DMS53 treated with DMSO at 0.1 percent for 48 hours (cell line): Measurements from ENCODE around the gene RABIF.
"Not testable (repeated sequence)": the region's sequence is repeated elsewhere in the genome, so short reads cannot be mapped to it uniquely, and the experiment has no call there.

Source experiments
- DNase-seq: peaks from one replicate; lab custom pipeline; 2025; ENCODE audit not compliant: unreplicated experiment; lab: John Stamatoyannopoulos, UW

Gene RABIF

DNA sequence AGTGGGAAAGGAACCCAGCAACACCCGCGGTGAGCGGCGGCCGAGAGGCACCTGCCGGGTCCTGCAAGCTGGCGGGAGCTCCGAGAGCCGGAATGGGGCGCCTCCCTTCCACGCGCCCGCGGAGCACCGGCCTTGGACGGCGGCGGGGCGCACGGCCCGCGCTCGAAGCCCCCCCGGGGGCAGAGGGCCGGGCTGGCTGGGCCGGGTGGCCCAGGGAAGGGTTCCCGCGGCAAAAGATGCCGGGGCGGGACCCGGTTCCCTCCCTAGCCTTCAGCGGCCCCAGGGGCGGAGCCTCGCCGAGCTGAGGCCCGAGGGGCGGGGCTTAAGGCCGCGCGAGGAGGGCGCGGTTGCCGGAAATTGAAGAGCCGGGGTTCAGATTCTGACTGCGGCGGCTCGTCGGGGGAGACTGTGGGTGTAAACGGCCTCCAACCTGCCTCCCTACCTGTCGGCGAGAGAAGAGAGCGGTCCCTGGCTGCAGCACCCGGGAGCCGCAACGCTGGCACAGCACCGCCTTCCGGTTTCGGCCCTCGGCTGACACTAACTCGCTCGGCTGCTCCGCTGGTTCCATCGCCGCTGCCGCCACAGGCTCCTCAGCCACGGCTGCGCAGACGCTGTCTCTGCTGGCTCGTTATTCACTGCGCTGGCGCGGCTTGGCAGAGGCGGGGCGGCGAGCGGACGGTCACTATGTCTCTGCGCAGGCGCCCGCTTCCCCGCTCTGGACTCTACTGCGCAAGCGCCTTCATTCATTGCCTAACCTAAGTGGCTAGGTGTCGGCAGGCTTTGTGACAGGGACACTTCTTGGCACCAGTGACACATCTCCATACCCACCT is at the start of gene RABIF:
Gene RABIF, minus strand, starts transcription at position 619 of the 830 bp plus-strand sequence. Its CDS starts 51 bp downstream, at position 568.
- peak; percentile 99 for DNase-seq

DNA sequence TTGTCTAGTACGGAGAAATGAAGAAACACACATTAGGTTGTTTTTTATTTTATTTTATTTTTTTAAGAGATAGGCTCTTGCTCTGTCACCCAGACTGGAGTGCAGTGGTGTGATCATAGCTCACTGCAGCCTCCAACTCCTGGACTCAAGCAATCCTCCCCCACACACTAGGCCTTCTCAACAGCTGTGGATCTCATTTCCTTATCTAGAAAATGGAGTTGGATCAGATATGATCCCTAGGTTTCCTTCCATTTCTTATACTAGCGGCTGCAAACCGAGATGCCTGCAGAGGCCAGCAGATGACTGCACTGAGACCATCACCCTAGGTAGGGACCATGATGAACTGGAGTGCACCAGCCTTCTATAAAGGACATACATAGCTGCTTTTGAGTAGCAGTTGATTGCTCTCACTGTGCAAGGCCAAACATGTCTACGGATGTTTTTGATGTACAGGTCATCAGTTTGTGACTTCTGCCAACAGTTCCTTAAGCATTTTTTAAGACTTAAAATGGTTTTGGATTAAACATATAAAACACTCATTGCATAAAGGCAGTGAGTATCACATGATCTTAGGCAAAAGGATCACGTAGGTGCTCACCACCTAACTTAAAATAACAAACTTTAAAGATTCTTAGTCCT is 49.5 kb upstream of the RABIF start:
- DNase-seq = no peak

DNA sequence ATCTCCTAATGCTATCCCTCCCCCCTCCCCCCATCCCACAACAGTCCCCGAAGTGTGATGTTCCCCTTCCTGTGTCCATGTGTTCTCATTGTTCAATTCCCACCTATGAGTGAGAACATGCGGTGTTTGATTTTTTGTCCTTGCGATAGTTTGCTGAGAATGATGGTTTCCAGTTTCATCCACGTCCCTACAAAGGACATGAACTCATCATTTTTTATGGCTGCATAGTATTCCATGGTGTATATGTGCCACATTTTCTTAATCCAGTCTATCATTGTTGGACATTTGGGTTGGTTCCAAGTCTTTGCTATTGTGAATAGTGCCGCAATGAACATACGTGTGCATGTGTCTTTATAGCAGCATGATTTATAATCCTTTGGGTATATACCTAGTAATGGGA is 47.5 kb upstream of the RABIF start:
- DNase-seq = not testable (repeated sequence)

DNA sequence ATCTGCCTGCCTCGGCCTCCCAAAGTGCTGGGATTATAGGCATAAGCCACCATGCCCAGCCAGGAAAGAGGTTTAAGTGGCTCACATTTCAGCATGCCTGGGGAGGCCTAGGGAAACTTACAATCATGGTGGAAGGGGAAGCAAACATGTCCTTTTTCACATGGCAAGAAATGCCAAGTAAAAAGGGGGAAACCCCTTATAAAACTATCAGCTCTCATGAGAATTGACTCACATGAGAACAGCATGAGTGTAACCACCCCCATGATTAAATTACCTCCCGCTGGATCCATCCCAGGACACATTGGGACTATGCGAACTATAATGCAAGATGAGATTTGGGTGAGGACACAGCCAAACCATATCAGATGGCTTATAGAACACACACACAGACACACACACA is 46.9 kb upstream of the RABIF start:
- no peak for DNase-seq

DNA sequence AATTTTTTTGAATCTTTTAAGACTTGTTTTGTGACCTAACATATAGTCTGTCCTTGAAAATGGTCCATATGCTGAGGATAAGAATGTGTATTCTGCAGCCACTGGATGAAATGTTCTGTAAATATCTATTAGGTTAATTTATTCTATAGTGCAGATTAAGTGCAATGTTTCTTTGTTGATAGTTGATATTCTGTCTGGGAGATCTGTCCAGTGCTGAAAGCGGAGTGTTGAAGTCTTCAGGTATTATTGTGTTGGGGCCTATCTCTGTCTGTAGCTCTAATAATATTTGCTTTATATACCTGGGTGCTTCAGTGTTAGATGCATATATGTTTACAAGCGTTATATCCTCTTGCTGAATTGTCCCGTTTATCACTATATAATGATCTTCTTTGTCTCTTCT is 45.8 kb upstream of the RABIF start:
- DNase-seq = no peak

DNA sequence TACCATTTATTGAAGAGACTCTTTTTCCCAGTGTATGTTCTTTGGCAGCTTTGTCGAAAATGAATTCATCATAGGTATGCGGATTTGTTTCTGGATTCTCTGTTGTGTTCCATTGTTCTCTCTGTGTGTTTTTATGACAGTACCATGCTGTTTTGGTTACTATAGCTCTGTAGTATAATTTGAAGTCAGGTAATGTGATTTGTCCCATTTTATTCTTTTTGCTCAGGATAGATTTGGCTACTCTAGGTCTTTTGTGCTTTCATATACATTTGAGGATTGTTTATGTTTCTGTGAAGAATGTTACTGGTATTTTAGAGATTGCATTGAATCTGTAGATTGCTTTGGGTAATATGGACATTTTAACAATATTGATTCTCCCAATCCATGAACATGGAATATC is 43.5 kb upstream of the RABIF start:
- no peak for DNase-seq

DNA sequence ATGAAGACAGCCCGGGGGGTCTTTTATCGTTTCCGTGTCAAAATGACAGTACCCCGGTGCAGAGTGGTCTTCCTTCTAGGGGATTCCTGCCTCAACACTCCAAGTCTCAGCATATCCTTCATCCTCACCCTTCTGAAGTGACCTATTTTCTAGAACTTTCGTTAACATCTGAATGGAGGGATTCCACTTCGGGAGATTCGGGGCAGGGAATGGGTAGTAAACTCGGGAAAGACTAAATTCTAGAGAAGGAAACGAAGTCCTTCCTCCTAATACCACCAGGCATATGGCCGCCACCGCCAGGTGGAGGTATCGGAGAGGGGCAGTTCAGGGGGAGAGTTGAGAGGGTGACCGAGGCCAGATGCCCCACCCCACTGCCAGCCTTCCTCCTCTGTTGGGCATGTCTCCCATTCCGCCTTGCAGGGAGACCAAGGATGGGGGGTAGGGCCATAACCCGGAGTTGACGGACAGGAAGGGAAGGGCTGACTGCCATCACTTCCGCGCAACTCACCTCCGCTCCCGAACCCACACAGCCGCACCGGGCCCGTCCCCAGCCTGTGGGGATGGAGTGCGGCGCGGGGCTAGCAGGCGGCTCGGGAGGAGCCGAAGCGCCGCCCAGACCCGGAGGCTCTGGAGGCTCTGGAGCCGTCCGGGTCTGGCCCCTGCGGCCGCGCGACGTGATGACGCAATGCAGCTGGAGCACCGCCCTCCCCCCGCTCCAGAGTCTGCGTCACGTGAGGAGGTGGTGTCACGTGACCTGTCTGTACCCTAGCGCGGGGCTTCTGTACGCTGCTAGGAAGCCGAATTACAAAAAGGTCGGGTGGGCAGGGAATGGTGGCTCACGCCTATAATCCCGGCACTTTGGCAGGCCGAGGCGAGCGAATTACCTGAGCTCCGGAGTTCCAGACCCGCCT is 37.9 kb upstream of the RABIF start, which contains the start of gene KLHL12:
Gene KLHL12, minus strand, starts transcription at position 654 of the 911 bp plus-strand sequence. CDS start 2,072 bp downstream, outside the sequence.
- peak; percentile 96 for DNase-seq

DNA sequence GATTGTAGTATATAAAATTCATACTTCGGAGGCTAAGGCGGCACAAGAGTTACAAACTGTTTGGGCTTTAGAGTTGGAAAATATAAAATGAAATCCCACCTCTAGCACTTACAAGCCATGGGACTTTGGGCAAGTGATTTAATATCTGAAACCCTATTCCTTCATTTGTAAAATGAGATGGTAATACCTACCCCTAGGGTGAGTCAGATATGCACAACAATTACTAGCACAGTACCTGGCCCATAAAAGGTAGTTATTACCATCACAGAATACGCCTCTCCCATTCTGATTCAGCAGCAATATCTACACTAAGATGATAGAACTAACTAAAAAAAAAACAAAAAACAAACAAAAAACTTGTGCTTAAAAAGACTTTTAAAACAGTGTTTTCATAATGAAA is 34.6 kb upstream of the RABIF start:
- no peak for DNase-seq

DNA sequence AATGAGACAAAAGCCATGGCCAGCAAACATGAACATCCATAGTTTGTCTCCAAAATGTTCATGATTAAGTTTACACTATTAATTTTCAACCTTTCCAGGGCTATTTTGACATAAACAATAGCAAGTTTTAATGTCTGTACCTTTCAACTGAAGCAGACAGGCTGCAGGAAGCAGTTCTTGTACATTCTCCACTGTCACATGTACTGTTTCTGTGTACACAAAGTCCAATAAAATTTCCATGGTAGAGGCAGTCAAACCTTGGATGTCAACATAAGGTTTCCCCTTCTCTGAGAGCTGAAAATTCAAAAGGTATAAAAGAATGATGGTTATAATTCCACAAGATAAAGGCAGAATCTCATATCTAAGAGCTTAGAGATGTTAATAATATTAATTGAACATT is 30.7 kb upstream of the RABIF start:
- no peak for DNase-seq

DNA sequence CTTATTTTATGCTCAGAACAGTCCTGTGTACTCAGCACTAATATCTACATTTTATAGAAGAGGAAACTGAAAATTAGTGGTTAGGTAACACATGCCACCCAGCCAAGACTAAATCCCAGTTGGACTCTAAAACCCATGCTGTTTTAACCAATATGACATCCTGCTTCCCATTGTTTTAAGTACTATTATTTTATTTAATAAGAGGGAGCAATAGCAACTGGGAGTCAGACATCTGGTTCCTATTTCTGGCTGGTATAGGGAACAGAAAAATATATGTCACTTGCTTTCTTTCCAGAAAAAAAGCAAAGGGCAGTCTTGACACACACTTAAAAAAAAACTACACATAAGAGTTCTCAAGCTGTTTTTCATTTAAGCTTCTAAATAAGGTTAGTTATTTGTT is 26.2 kb upstream of the RABIF start:
- no peak for DNase-seq

DNA sequence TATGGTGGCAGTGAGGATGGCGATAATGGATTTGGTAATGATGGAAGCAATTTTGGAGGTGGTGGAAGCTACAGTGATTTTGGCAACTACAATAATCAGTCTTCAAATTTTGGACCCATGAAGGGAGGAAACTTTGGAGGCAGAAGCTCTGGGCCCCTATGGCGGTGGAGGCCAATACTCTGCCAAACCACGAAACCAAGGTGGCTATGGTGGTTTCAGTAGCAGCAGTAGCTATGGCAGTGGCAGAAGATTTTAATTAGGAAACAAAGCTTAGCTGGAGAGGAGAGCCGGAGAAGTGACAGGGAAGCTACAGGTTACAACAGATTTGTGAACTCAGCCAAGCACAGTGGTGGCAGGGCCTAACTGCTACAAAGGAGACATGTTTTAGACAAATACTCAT is 23.5 kb upstream of the RABIF start:
- not testable (repeated sequence) for DNase-seq

DNA sequence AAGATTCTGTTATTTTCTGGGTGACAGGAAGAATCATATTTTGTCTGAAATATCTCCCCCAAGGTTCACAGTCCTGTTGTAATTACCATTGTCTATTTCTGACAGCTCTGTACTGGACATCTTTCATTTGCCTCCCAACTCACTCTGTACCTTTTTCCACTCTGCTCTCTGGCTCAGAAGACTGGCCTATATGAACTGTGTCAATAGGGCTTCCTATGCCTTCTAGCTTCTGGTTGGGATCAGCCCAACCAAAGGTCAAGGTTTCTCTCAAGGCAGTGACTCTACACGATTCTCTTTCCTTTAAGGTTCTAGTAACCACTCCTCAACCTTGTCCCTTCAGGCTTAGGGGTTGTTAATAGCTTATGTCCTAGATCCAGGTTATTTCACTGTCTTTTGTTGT is 20.5 kb upstream of the RABIF start:
- DNase-seq = no peak

DNA sequence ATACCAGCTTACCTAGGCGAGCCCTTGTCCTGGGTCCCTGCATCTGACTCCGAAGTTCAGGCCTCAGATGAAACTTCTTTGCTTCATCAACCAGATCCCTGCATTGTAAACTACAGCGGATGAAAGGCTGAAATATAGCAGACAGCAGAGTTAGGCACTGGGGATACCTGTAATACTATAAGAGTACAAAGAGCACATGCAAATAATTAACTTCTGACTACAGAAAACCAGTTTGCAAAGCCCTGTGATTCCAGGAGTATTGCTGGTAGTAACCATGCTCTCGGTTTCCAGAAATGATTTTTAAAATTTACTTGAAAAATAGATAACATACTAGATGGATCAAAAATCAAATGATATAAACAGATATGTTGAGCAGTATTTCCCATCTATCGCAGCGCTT is 20.0 kb upstream of the RABIF start:
- DNase-seq = no peak

DNA sequence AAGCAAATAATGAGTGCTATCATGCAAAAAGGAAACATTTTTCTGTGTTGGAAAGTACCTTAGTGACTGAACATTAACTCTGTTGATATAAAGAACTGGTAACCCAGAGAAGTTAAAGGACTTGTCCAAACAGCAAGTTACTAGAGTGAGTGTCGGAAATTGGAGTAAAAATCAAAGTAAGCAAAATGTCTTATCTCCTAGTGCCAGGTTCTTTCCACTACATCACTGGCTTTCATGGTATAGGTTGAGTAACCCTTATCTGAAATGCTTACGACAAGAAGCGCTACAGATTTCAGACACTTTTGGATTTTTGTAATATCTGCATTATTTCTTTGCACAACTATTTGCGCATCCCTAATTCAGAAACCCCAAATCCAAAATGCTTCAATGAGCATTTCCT is 16.4 kb upstream of the RABIF start:
- DNase-seq = no peak

DNA sequence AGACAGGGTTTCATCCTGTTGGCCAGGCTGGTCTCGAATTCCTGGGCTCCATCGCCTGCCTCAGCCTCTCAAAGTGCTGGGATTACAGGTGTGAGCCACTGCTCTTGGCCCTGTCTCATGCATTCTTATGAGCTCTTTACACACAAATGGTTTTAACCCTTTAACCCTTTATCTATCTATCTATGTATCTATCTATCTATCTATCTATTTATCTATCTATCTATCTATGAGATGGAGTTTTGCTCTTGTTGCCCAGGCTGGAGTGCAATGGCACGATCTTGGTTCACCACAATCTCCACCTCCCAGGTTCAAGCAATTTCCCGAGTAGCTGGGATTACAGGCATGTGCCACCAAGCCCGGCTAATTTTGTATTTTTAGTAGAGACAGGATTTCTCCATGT is 14.9 kb upstream of the RABIF start:
- DNase-seq = not testable (repeated sequence)

DNA sequence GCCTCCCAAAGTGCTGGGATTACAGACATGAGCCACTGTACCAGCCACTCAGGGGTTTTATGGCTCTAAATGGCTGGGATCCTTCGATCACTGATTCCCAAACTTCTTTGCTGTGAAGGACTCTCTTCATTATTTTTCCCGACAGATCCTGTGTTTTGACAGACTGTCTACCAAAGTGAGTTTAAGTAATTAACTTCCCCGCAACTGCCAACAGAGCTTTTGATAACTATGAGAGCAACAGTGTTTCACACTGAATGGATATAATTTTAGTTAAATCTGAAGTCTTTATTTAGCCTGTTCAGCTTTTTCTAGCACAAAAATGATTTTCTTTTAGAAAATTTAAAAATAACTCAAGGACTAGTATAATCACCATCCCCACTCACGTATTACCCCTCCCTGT is 12.6 kb upstream of the RABIF start:
- DNase-seq = no peak

DNA sequence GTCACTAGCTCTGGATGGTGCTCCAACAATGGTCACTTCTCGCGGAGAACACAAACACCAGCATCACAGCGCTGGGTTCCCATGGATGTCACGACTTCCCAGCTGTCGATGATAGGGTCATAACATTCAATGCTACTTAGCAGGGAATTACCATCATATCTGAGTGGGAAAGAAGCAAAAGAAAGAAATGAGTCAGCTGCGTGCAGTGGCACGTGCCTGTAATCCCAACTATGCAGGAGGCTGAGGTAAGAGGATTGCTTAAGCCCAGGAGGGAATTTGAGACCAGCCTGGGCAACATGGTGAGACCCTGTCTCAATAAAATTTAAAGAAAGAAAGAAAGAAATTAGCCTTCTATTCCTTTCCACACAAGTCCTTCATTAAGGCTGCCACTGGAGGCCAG is 3.6 kb upstream of the RABIF start:
- DNase-seq = no peak

DNA sequence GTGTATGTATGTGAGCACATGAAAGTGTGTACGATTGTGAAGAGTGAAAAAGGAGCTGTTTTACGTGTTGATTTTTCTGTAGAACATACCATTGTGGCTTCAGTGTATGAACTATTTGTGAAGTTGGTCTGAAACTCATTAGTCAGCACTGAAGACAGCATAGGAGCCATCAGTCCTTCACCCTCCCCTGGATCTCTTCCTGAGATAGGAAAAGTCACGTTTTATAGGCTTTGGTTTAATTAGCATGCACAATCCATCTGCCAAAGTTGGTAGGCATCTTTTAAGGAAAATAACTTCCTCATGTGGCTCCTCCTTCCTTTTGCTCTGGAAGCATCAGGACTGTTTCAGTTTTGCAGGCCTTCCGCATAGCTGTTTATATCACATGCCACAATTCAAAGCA is 1.4 kb upstream of the RABIF start:
- no peak for DNase-seq

DNA sequence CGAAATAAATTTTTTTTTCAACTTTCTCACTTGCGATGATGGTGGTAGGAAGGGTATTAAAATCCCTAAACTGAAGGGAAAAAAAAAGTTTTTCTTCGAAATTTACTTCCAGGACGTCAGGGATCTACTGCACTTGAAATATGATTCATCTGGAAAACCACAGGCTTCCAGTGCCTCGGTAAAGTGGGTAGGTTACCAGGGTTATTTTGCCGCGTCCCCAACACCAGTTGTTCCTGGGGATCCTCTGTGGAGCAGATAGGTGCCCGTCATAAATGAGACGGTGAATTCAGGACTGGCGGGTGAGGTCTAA is 773 bp downstream of the RABIF start:
- peak; percentile 79 for DNase-seq

DNA sequence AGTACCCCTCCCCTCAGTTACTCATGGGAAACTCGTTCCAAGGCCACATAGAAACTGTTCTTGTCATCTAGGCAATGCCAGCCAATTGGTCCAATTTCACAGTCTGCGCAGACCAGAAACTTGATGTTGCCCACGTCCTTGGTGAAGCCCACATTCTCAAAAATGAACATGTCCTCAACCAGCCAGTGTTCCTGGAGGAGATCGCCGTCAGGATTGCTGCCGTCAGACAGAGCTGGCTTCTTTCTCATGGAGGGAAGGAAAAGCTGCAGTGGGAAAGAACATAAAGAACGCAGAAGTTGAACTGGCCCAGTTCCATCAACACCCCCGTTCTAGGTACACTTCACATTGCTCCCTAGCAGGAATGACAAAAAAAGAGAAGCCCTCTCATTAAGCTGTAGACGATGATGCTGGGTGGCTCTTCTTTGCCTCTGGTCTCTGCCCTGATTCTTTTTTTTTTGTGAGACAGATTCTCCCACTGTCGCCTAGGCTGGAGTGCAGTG is 7.9 kb downstream of the RABIF start:
- DNase-seq = no peak

DNA sequence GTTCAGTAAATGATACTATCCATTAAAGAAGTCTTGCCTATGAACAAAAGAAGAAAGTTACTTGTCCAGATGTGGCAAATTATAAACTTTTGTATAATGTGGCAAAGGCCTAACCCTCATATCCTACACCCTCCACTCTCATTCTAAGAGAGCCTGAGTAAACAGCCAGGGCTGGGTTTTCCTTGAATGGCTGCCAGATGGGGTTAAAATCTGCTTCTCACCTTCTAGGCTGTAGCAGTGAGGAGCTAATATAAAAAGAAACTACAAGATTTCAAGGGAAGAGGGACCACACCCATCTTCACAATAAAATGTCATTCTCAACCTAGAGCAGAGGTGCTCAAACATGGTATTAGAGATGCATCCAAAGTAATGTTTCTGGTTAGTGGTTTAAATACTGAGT is 8.9 kb downstream of the RABIF start:
- DNase-seq = no peak
